Thyroid gland (tissue), 4 donors: Measurements from ENCODE around the gene C9orf50. TPM values are rescaled to one million over a fixed set of nuclear protein-coding genes. Genes with fewer than 3 reads are reported as not detected.

Source experiments
- DNase-seq, 2 donors: peaks; one replicate each; pipeline ENCODE4 v3.0.0-alpha.2; 2019
- H3K27ac ChIP-seq, 3 donors: fragments of 200-600 bp; sonication (generic); 1 replicate in 2 of 3; 2 replicates in 1 of 3; pipeline ENCODE4 v1.5.1; 2016 to 2019; ENCODE audit warnings: mild to moderate bottlenecking in 1 of 3, moderate library complexity in 1 of 3
- H3K27me3 ChIP-seq: fragments of 200-600 bp; sonication (generic); one replicate; pipeline ENCODE4 v1.5.1; 2019
- H3K36me3 ChIP-seq, 2 donors: fragments of 200-600 bp; sonication (generic); one replicate each; pipeline ENCODE4 v1.5.1; 2016 to 2019
- H3K4me1 ChIP-seq, 2 donors: fragments of 200-600 bp; sonication (generic); one replicate each; pipeline ENCODE4 v1.5.1; 2017 to 2019
- H3K4me3 ChIP-seq, 3 donors: fragments of 200-600 bp; sonication (generic); replicated peaks in 1 of 3; 1 replicate in 2 of 3; 2 replicates in 1 of 3; pipeline ENCODE4 v1.5.1; 2016; ENCODE audit warnings: mild to moderate bottlenecking in 1 of 3
- H3K9me3 ChIP-seq: fragments of 200-600 bp; sonication (generic); one replicate; pipeline ENCODE4 v1.5.1; 2017
- POLR2A ChIP-seq, 2 donors: fragments of 450-650 bp; IDR thresholded peaks; one replicate each; pipeline ENCODE4 v1.6.1; 2017; ENCODE audit warnings: antibody characterized with exemption in 2 of 2, mild to moderate bottlenecking in 2 of 2, moderate library complexity in 1 of 2
- WGBS, 2 donors: methylation state at CpG; one replicate each; pipeline ENCODE4 v1.1.5; 2017; 5-methylcytosine and 5-hydroxymethylcytosine counted together
- intact Hi-C: fragments of 100-400 bp; cut with DNase I; formaldehyde crosslinking; loops from one replicate; pipeline ENCODE4 v1.15.1; 2023
- total RNA-seq, 4 donors: library from RNA; depleted of rRNA; stranded (reverse); fragments of >200 nt; gene quantifications; one replicate each; pipeline ENCODE4 v1.2.3, GENCODE V29; 2016
- TF ChIP-seq, protein P1 (sequence below), 6 experiments: fragments of 200-600 bp in 3 of 6; fragments of 450-650 bp in 3 of 6; sonication (generic) in 3 of 6; IDR thresholded peaks; one replicate each; pipeline ENCODE4 v1.5.1; 2016 to 2019; ENCODE audit warnings: antibody characterized with exemption in 6 of 6, mild to moderate bottlenecking in 2 of 6, inconsistent platforms in 1 of 6, moderate library complexity in 1 of 6

C9orf50 gene
- total RNA-seq, 4 donors from 2014 or later = not detected

DNA sequence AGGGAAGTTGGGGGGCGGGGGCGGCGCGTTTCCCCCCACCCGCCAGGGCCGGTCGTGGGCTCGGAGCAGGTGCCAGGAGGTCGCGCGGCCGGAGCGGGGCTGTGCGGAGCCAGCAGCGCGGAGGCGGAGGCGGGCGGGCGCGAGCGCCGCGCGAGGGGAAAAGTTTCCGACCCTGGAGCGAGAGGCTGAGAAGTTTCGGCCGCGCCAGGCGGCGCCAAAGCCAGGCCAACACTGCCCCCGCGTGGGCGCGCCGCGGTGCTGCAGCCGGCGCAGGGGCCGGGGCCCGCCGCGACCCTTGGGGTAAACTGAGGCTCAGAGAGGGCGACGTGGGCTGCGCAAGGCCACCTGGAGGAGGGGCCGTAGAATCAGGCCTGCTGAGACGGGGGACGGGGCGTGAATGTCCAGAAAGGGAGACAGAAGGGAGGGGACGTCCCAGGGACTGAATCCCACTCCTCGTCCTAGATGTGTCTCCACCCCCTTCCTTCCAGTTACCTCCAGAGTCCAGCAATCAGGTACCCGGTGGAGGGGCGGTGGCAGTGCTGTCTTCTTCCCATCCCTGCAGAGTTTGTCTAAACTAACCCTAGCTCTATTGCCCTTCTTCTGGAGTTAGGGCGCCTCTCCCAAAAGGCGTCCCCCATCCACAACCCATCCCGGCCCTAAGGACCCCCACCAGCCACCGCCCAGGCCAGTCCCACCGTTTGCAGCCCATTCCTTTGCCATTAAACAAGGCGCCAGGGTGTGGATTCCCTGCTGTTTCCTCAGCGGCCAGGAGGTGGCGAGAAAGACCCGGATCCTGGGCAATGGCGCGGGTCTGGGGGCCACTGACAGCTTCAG lies 10.2 kb downstream of the C9orf50 start:
- DNase-seq = peak; percentile 74 to 77
- Histone ChIP-seq H3K4me3 (peak overlapping the region in 2 of 3 donors; percentile 54 to 66), H3K27ac (peak overlapping the region; percentile 78 to 86 (median 78)), H3K36me3 (no peaks in the 10 kb centered on the region), H3K27me3 (no peaks in the 10 kb centered on the region), H3K4me1 (peaks cover 14 to 53% of the 10 kb centered on the region in 2 donors), H3K9me3 (no peaks in the 10 kb centered on the region)
- peak in 1 of 2 donors; percentile 10 for TF ChIP-seq POLR2A (IDR thresholded peaks at IDR 0.05)
- TF ChIP-seq, protein P1, sequence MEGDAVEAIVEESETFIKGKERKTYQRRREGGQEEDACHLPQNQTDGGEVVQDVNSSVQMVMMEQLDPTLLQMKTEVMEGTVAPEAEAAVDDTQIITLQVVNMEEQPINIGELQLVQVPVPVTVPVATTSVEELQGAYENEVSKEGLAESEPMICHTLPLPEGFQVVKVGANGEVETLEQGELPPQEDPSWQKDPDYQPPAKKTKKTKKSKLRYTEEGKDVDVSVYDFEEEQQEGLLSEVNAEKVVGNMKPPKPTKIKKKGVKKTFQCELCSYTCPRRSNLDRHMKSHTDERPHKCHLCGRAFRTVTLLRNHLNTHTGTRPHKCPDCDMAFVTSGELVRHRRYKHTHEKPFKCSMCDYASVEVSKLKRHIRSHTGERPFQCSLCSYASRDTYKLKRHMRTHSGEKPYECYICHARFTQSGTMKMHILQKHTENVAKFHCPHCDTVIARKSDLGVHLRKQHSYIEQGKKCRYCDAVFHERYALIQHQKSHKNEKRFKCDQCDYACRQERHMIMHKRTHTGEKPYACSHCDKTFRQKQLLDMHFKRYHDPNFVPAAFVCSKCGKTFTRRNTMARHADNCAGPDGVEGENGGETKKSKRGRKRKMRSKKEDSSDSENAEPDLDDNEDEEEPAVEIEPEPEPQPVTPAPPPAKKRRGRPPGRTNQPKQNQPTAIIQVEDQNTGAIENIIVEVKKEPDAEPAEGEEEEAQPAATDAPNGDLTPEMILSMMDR (IDR thresholded peaks at IDR 0.05) = peak; percentile 36 to 99 (median 94)
- 1% methylated on average over 13 to 31 of the region's 66 CpGs for WGBS, 2 donors
- intact Hi-C loops = loop anchor here (5.0 kb wide), 3 partner anchors 288 to 473 kb away; no protein-coding TSS in a partner anchor

DNA sequence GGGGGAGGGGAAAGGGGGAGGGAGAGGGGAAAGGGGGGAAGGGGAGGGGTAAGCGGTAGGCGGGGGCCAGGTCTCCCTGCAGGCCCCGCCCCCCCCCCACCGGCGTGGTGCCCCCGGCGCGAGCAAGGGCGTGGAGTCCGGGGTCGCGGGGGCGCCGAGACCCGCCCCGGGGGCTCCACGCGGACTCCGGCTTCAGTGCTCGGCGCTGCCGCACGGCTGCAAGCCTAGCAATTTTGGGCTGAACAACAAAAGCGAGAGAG lies 10.8 kb downstream of the C9orf50 start:
- no peak for TF ChIP-seq POLR2A (IDR thresholded peaks at IDR 0.05)
- TF ChIP-seq, protein P1 (IDR thresholded peaks at IDR 0.05) = no peak
- 0% methylated on average over 1 to 6 of the region's 24 CpGs for WGBS, 2 donors
- peak overlapping the region in 2 of 3 donors; percentile 54 to 66 for H3K4me3 ChIP-seq
- H3K36me3 ChIP-seq = no peaks in the 10 kb centered on the region
- H3K27ac ChIP-seq = peak overlapping the region; percentile 78 to 86 (median 78)
- no peaks in the 10 kb centered on the region for H3K27me3 ChIP-seq
- intact Hi-C loops = loop anchor here (5.0 kb wide), 3 partner anchors 288 to 473 kb away; no protein-coding TSS in a partner anchor
- DNase-seq = no peak
- no peaks in the 10 kb centered on the region for H3K9me3 ChIP-seq
- H3K4me1 ChIP-seq = peaks cover 14 to 53% of the 10 kb centered on the region in 2 donors

DNA sequence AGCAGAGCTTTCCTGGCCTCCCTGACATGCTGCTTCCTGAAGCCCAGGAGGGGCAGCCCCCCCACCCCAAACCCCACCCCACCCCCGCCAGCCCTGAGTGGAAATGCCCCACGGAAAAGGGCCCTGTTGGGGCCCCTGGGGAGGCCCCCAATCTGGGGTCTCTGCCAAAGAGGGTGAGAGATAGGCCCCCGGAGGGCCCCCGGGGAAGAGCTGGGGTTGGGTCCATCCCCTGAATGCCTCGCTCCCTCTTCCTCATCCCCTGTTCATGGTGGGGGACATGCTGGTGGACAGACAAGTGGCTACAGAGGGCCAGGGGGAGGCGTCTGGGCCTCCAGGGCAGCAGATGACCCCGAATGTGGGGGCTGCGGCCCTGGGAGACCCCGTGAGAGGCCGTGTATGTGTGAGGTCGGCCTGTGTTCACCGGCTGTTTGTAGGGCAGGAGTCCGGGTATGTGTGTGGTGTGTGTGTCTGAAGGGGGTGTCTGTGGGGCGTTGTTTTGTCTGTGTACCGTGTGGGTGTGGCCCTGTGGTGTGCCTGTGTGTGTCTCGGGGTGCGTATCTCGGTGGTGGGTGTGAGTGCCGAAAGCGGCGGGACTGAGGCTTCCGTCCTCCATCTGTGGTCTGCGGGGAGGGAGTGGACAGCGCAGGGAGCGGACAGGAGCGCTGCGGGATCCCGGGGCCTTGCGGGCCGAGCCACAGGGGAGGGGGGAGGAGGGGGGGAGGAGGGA lies 11.3 kb downstream of the C9orf50 start:
- DNase-seq = peak in 1 of 2 donors; percentile 32
- TF ChIP-seq, protein P1 (IDR thresholded peaks at IDR 0.05) = no peak
- TF ChIP-seq POLR2A (IDR thresholded peaks at IDR 0.05) = no peak
- Histone ChIP-seq H3K27ac (peak overlapping the region; percentile 64 to 86 (median 78)), H3K4me1 (peaks cover 14 to 53% of the 10 kb centered on the region in 2 donors), H3K9me3 (no peaks in the 10 kb centered on the region), H3K36me3 (no peaks in the 10 kb centered on the region), H3K4me3 (peak overlapping the region in 1 of 3 donors; percentile 54), H3K27me3 (no peaks in the 10 kb centered on the region)
- 23 to 30% methylated on average over 8 to 27 of the region's 30 CpGs for WGBS, 2 donors
- intact Hi-C loops = loop anchor here (5.0 kb wide), 3 partner anchors 287 to 472 kb away; no protein-coding TSS in a partner anchor

DNA sequence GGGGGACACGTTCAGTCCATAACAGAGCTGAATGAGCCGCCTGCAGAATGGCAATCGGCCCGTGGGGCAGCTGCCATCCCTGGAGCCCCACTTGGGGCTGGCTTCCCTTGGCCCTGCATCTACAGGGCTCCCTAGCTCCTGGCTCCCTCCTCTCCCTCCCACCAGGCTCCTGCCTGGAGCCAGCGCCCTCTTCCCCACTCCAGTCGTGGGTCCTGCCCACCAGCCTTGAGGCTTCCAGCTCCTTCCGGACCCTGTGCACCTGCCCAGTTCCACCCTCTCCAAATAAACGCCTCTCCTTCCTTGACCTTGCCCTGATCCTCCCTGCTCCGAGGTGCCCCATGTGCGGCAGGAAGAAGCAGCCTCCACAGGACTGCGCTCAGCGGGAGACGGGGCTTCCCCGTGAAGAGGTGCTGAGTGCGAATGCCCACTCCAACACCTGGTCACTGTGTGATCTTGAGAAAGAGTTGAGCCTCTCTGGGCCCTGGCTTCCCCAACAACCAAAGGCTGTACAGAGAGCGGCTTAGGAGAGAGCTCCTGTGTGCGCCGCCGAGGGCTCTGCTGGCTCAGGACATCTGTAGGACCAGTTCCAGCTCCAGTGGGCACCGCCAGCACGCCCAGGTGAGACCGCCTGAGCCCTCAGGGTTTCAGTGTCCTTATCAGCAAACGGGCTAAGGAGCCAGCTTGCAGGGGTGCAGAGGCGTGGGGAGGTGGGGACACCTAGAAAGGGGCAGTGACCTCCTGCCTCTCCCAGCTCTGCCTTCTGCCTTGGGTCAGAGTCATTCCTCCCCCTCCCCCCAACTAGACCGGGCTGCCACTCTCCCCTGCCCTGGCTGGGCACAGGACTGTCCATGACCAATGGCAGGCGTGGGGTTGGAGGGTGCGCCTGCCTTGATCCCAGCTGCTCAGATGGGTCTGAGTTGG lies 12.1 kb downstream of the C9orf50 start:
- H3K27ac ChIP-seq = peak overlapping the region; percentile 60 to 86 (median 78)
- no peak overlapping the region for H3K4me3 ChIP-seq
- no peaks in the 10 kb centered on the region for H3K9me3 ChIP-seq
- 90 to 91% methylated on average over 19 to 27 of the region's 27 CpGs for WGBS, 2 donors
- H3K27me3 ChIP-seq = no peaks in the 10 kb centered on the region
- intact Hi-C loops = no loop called here
- H3K4me1 ChIP-seq = peaks cover 14 to 49% of the 10 kb centered on the region in 2 donors
- peak in 1 of 2 donors; percentile 38 for DNase-seq
- no peaks in the 10 kb centered on the region for H3K36me3 ChIP-seq
- TF ChIP-seq, protein P1 (IDR thresholded peaks at IDR 0.05) = no peak
- no peak for TF ChIP-seq POLR2A (IDR thresholded peaks at IDR 0.05)
